H9 (cell line): ENCODE measurements around the gene PRRC2B. TPM values are rescaled to one million over a fixed set of nuclear protein-coding genes. Genes with fewer than 3 reads are reported as not detected.

Experiments
- DNase-seq: peaks from one replicate; pipeline ENCODE4 v3.0.0-alpha.2; 2017
- H2AFZ ChIP-seq: one replicate; pipeline ENCODE4 v1.6.1; 2013; ENCODE audit warnings: mild to moderate bottlenecking, low read length, control low read depth, moderate library complexity
- H2AK5ac ChIP-seq: 2 replicates; pipeline ENCODE4 v1.6.1; 2013; ENCODE audit warnings: low read length, control low read depth, mixed read lengths; ENCODE audit not compliant: insufficient read length
- H2BK120ac ChIP-seq: one replicate; pipeline ENCODE4 v1.6.1; 2013; ENCODE audit warnings: low read depth, mild to moderate bottlenecking, low read length, control low read depth, inconsistent platforms; ENCODE audit not compliant: poor library complexity, severe bottlenecking
- H2BK12ac ChIP-seq: 2 replicates; pipeline ENCODE4 v1.6.1; 2013; ENCODE audit warnings: low read length, control low read depth, mixed read lengths, low read depth; ENCODE audit not compliant: insufficient read length
- H2BK15ac ChIP-seq: 2 replicates; pipeline ENCODE4 v1.6.1; 2013; ENCODE audit warnings: low read depth, low read length, control low read depth
- H2BK20ac ChIP-seq: one replicate; pipeline ENCODE4 v1.6.1; 2013; ENCODE audit warnings: low read depth, mild to moderate bottlenecking, low read length, control low read depth, inconsistent platforms; ENCODE audit not compliant: poor library complexity, severe bottlenecking
- H2BK5ac ChIP-seq: 2 replicates; pipeline ENCODE4 v1.6.1; 2013; ENCODE audit warnings: low read length, control low read depth, mixed read lengths; ENCODE audit not compliant: insufficient read length
- H3K14ac ChIP-seq: 2 replicates; pipeline ENCODE4 v1.6.1; 2013; ENCODE audit warnings: low read length, control low read depth; ENCODE audit not compliant: insufficient read depth
- H3K18ac ChIP-seq: 2 replicates; pipeline ENCODE4 v1.6.1; 2013; ENCODE audit warnings: low read depth, mild to moderate bottlenecking, mixed read lengths, low read length, control low read depth; ENCODE audit not compliant: insufficient read length
- H3K23ac ChIP-seq: 2 replicates; pipeline ENCODE4 v1.6.1; 2013; ENCODE audit warnings: low read length, control low read depth, mixed read lengths, low read depth; ENCODE audit not compliant: insufficient read length
- H3K23me2 ChIP-seq: 2 replicates; pipeline ENCODE4 v1.6.1; 2013; ENCODE audit warnings: low read depth, mild to moderate bottlenecking, mixed read lengths, low read length, control low read depth; ENCODE audit not compliant: insufficient read length, poor library complexity, severe bottlenecking
- H3K27ac ChIP-seq: 2 replicates; pipeline ENCODE4 v1.5.1; 2013; ENCODE audit warnings: low read length, control low read depth, mixed read lengths, low read depth; ENCODE audit not compliant: insufficient read length
- H3K27me3 ChIP-seq: 2 replicates; pipeline ENCODE4 v1.6.1; 2013; ENCODE audit warnings: low read length, control low read depth, inconsistent platforms; ENCODE audit not compliant: insufficient read depth
- H3K4ac ChIP-seq: 2 replicates; pipeline ENCODE4 v1.6.1; 2013; ENCODE audit warnings: low read depth, mild to moderate bottlenecking, control low read depth, inconsistent platforms, low read length, moderate library complexity
- H3K4me1 ChIP-seq: 2 replicates; pipeline ENCODE4 v1.6.1; 2013; ENCODE audit warnings: low read length, control low read depth, inconsistent platforms; ENCODE audit not compliant: insufficient read depth
- H3K4me2 ChIP-seq: 2 replicates; pipeline ENCODE4 v1.6.1; 2013; ENCODE audit warnings: low read length, control low read depth, mixed read lengths; ENCODE audit not compliant: insufficient read length, insufficient read depth
- H3K56ac ChIP-seq: 2 replicates; pipeline ENCODE4 v1.6.1; 2013; ENCODE audit warnings: low read depth, mild to moderate bottlenecking, mixed read lengths, low read length, control low read depth; ENCODE audit not compliant: insufficient read length
- H3K79me1 ChIP-seq: 2 replicates; pipeline ENCODE4 v1.6.1; 2013; ENCODE audit warnings: low read depth, mild to moderate bottlenecking, moderate library complexity, low read length, control low read depth, inconsistent platforms; ENCODE audit not compliant: insufficient read depth, poor library complexity, severe bottlenecking
- H3K79me2 ChIP-seq: 2 replicates; pipeline ENCODE4 v1.6.1; 2013; ENCODE audit warnings: low read length, control low read depth, inconsistent platforms; ENCODE audit not compliant: insufficient read depth
- H3K9ac ChIP-seq: 2 replicates; pipeline ENCODE4 v1.6.1; 2013; ENCODE audit warnings: low read length, control low read depth, mixed read lengths; ENCODE audit not compliant: insufficient read length; ENCODE audit errors: extremely low read depth
- H3K9me3 ChIP-seq: one replicate; pipeline ENCODE4 v1.6.1; 2013; ENCODE audit warnings: low read depth, low read length, inconsistent platforms; ENCODE audit not compliant: control insufficient read depth
- H3T11ph ChIP-seq: one replicate; pipeline ENCODE4 v1.6.1; 2013; ENCODE audit warnings: mild to moderate bottlenecking, low read length, control low read depth, inconsistent platforms
- H4K20me1 ChIP-seq: one replicate; pipeline ENCODE4 v1.6.1; 2013; ENCODE audit not compliant: control insufficient read depth, insufficient read length, insufficient read depth
- H4K5ac ChIP-seq: 2 replicates; pipeline ENCODE4 v1.6.1; 2013; ENCODE audit warnings: low read depth, mild to moderate bottlenecking, mixed read lengths, low read length, control low read depth; ENCODE audit not compliant: insufficient read length
- H4K8ac ChIP-seq: replicated peaks from 2 replicates; pipeline ENCODE4 v1.6.1; 2013; ENCODE audit warnings: low read length, control low read depth, mixed read lengths, low read depth; ENCODE audit not compliant: insufficient read length
- H4K91ac ChIP-seq: 2 replicates; pipeline ENCODE4 v1.6.1; 2013; ENCODE audit warnings: low read depth, mild to moderate bottlenecking, moderate library complexity, mixed read lengths, low read length, control low read depth; ENCODE audit not compliant: insufficient read length
- H3K27ac Mint-ChIP-seq, 3 experiments: 2 replicates in 2 of 3; 3 replicates in 1 of 3; pipeline ENCODE4 v1.8.0; 2020 to 2021; ENCODE audit warnings: mixed read lengths in 3 of 3, mild to moderate bottlenecking in 1 of 3, moderate library complexity in 1 of 3
- H3K27me3 Mint-ChIP-seq: 2 replicates; pipeline ENCODE4 v1.8.0; 2021; ENCODE audit warnings: low read depth, mild to moderate bottlenecking, moderate library complexity, mixed read lengths
- H3K36me3 Mint-ChIP-seq, 3 experiments: 2 replicates in 2 of 3; 3 replicates in 1 of 3; pipeline ENCODE4 v1.8.0; 2020 to 2021; ENCODE audit warnings: low read depth in 3 of 3, mixed read lengths in 3 of 3; ENCODE audit not compliant: insufficient read depth in 1 of 3
- H3K4me1 Mint-ChIP-seq, 2 experiments: 2 replicates each; pipeline ENCODE4 v1.8.0; 2020; ENCODE audit warnings: mixed read lengths in 2 of 2
- H3K4me3 Mint-ChIP-seq, 2 experiments: 2 replicates in 1 of 2; 3 replicates in 1 of 2; pipeline ENCODE4 v1.8.0; 2020 to 2021; ENCODE audit warnings: mild to moderate bottlenecking in 2 of 2, mixed read lengths in 2 of 2, moderate library complexity in 1 of 2
- H3K9me3 Mint-ChIP-seq, 2 experiments: 2 replicates in 1 of 2; 3 replicates in 1 of 2; pipeline ENCODE4 v1.8.0; 2020; ENCODE audit warnings: mild to moderate bottlenecking in 2 of 2, mixed read lengths in 2 of 2, moderate library complexity in 1 of 2
- CTCF ChIP-seq: fragments of 200-600 bp; sonication (generic); conservative IDR thresholded peaks from 3 replicates; pipeline ENCODE4 v1.8.0; 2021; ENCODE audit warnings: antibody characterized with exemption, mild to moderate bottlenecking
- WGBS: extraction: QIAGEN DNeasy Blood & Tissue Kit; methylation state at CpG from one replicate; pipeline ENCODE4 v1.1.7; 2013; ENCODE audit warnings: missing lambda C conversion rate, low lambda C conversion rate, mixed read lengths; ENCODE audit not compliant: insufficient read length; ENCODE audit errors: extremely low coverage; 5-methylcytosine and 5-hydroxymethylcytosine counted together
- total RNA-seq: library from RNA; stranded (reverse); gene quantifications from 2 replicates; pipeline ENCODE4 v1.2.1, GENCODE V29; 2021

PRRC2B gene
- total RNA-seq, 1 experiment from 2014 or later, result 251 TPM

- Histone ChIP-seq H4K8ac (no peak overlapping the region), H2AK5ac (no peak overlapping the region), H3K23me2 (no peaks in the 10 kb centered on the region), H2BK15ac (no peak overlapping the region), H3K23ac (no peak overlapping the region), H3K9me3 (no peaks in the 10 kb centered on the region), H4K20me1 (no peaks in the 10 kb centered on the region), H2AFZ (no peak overlapping the region), H2BK5ac (no peak overlapping the region), H2BK120ac (no peak overlapping the region), H3K18ac (no peak overlapping the region), H4K5ac (no peak overlapping the region), H2BK12ac (no peak overlapping the region), H3T11ph (no peak overlapping the region), H3K4ac (no peak overlapping the region), H3K14ac (no peak overlapping the region), H4K91ac (no peak overlapping the region), H3K27ac (no peak overlapping the region), H3K4me2 (no peak overlapping the region), H3K27me3 (no peaks in the 10 kb centered on the region), H3K4me1 (no peaks in the 10 kb centered on the region), H3K56ac (no peak overlapping the region), H3K9ac (no peak overlapping the region), H3K79me2 (no peaks in the 10 kb centered on the region), H2BK20ac (no peak overlapping the region), H3K79me1 (no peaks in the 10 kb centered on the region)
- Mint-ChIP-seq H3K4me1 (no peaks in the 10 kb centered on the region), H3K36me3 (peaks cover 74 to 93% (median 91%) of the 10 kb centered on the region in 3 experiments), H3K9me3 (no peaks in the 10 kb centered on the region), H3K27me3 (no peaks in the 10 kb centered on the region; the same call in 1 of the 2 replicates), H3K27ac (peak overlapping the region in 2 of 3 experiments; percentile 19 to 59; a peak in 3 of 7 replicates), H3K4me3 (no peak overlapping the region)
- TF ChIP-seq CTCF, result no peak
- peak; percentile 18 for DNase-seq
- no CpG with 5 or more reads among the region's 16 CpGs for WGBS
Observed at GRCh38 chr9:131469951-131470350, 76.1 kb downstream of the PRRC2B start.
